22Rv1 (cell line): ENCODE measurements around the gene COBL.

Experiments
- ZFX ChIP-seq: fragments of 450-650 bp; IDR thresholded peaks from 2 replicates; pipeline ENCODE4 v1.6.1; 2017; ENCODE audit warnings: antibody characterized with exemption, borderline replicate concordance
- TF ChIP-seq, protein P1 (sequence below): fragments of 450-650 bp; IDR thresholded peaks from 2 replicates; pipeline ENCODE4 v1.5.1; 2017; ENCODE audit warnings: mild to moderate bottlenecking

DNA sequence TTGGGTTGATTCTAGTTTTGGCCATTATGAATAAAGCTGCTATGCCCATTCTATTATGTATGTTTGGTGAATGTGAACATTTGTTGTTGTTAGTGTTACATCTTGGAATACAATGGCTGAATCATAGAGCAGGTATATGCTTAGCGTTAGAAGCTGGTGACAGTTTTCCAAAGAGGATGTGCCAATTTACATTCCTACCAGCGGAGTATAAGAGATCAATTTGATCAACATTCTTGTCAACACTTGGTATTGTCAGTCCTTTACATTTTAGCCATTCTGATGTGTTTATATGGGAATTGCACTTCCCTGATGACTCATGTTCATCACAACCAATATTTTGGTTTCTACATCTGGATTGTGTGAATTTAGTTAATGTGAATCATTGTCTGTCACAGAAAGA is 37.8 kb upstream of the COBL start:
- TF ChIP-seq, protein P1, sequence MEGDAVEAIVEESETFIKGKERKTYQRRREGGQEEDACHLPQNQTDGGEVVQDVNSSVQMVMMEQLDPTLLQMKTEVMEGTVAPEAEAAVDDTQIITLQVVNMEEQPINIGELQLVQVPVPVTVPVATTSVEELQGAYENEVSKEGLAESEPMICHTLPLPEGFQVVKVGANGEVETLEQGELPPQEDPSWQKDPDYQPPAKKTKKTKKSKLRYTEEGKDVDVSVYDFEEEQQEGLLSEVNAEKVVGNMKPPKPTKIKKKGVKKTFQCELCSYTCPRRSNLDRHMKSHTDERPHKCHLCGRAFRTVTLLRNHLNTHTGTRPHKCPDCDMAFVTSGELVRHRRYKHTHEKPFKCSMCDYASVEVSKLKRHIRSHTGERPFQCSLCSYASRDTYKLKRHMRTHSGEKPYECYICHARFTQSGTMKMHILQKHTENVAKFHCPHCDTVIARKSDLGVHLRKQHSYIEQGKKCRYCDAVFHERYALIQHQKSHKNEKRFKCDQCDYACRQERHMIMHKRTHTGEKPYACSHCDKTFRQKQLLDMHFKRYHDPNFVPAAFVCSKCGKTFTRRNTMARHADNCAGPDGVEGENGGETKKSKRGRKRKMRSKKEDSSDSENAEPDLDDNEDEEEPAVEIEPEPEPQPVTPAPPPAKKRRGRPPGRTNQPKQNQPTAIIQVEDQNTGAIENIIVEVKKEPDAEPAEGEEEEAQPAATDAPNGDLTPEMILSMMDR: no peak
- TF ChIP-seq ZFX: no peak
